ENCODE data around the gene PPP1R14C.

The PPP1R14C gene

GRCh38 chr6:150212778-150213177, 69.9 kb downstream of the PPP1R14C start:
- ChIA-PET POLR2A (ENCODE audit: low non-redundant PET) (interaction anchor here (0.5 kb wide), 1 partner anchor 81 kb away, joined by 3 read pairs; no protein-coding TSS in a partner anchor), CTCF (interaction anchor here (0.6 kb wide), 1 partner anchor 361 kb away, joined by 3 read pairs; no protein-coding TSS in a partner anchor)
- no peak for TF ChIP-seq CTCF (conservative IDR thresholded peaks at IDR 0.05; ENCODE audit: low read depth)
- DNase-seq (ENCODE audit: low spot score) = no peak
- no peak overlapping the region for H3K27ac ChIP-seq

- no peak for DNase-seq (ENCODE audit: low spot score)
- ChIA-PET POLR2A (ENCODE audit: low non-redundant PET) (interaction anchor here (0.5 kb wide), 2 partner anchors 64 to 81 kb away, joined by 3 read pairs; no protein-coding TSS in a partner anchor), CTCF (interaction anchor here (0.6 kb wide), 1 partner anchor 360 kb away, joined by 3 read pairs; no protein-coding TSS in a partner anchor)
- TF ChIP-seq CTCF (conservative IDR thresholded peaks at IDR 0.05; ENCODE audit: low read depth) = no peak
- no peak overlapping the region for H3K27ac ChIP-seq
These were observed 70.5 kb downstream of the PPP1R14C start for GRCh38 chr6:150213301-150213700.

- DNase-seq (ENCODE audit: low spot score) = no peak
- CTCF ChIA-PET = no interaction called here
- TF ChIP-seq CTCF (conservative IDR thresholded peaks at IDR 0.05; ENCODE audit: low read depth) = no peak
These were observed 71.5 kb downstream of the PPP1R14C start for GRCh38 chr6:150214310-150214709.

GRCh38 chr6:150220634-150221551, 78.0 kb downstream of the PPP1R14C start:
- H3K27ac ChIP-seq = no peak overlapping the region
- DNase-seq (ENCODE audit: low spot score) = no peak
- CTCF ChIA-PET = interaction anchor here (0.6 to 0.7 kb wide), 2 partner anchors 10 to 171 kb away, joined by 3 to 5 read pairs; no protein-coding TSS in a partner anchor
- TF ChIP-seq CTCF (conservative IDR thresholded peaks at IDR 0.05; ENCODE audit: low read depth) = no peak
- POLR2A ChIA-PET (ENCODE audit: low non-redundant PET) = no interaction called here

More at GRCh38 chr6:150214310-150214709, 71.5 kb downstream of the PPP1R14C start:
- H3K27ac ChIP-seq = no peak overlapping the region
- POLR2A ChIA-PET (ENCODE audit: low non-redundant PET) = no interaction called here

GRCh38 chr6:150224820-150225219, 82.0 kb downstream of the PPP1R14C start:
- CTCF ChIA-PET = no interaction called here
- POLR2A ChIA-PET (ENCODE audit: low non-redundant PET) = no interaction called here
- TF ChIP-seq CTCF (conservative IDR thresholded peaks at IDR 0.05; ENCODE audit: low read depth) = no peak
- DNase-seq (ENCODE audit: low spot score) = no peak
- no peak overlapping the region for H3K27ac ChIP-seq

GRCh38 chr6:150227281-150227680, 84.4 kb downstream of the PPP1R14C start:
- ChIA-PET POLR2A (ENCODE audit: low non-redundant PET) (no interaction called here), CTCF (interaction anchor here (0.5 to 1.4 kb wide), 4 partner anchors 12 to 150 kb away, joined by 3 to 4 read pairs (median 3); no protein-coding TSS in a partner anchor)
- no peak for TF ChIP-seq CTCF (conservative IDR thresholded peaks at IDR 0.05; ENCODE audit: low read depth)
- H3K27ac ChIP-seq = no peak overlapping the region
- no peak for DNase-seq (ENCODE audit: low spot score)

Data from RWPE1 (cell line).